GM23248 (cell line): ENCODE results near the gene UBASH3B. TPM values are rescaled to one million over a fixed set of nuclear protein-coding genes. Genes with fewer than 3 reads are reported as not detected.

Source experiments
- DNase-seq: peaks from one replicate; pipeline ENCODE4 v3.0.0-alpha.2; 2015
- H2AFZ ChIP-seq: fragments of 200-600 bp; sonication (generic); 2 replicates; pipeline ENCODE4 v1.6.1; 2016; ENCODE audit warnings: antibody characterized with exemption
- H3F3A ChIP-seq: fragments of 200-600 bp; sonication (generic); 2 replicates; pipeline ENCODE4 v1.6.1; 2016; ENCODE audit warnings: mild to moderate bottlenecking, antibody characterized with exemption, mixed run types; ENCODE audit not compliant: insufficient read depth
- H3K27ac ChIP-seq: fragments of 200-600 bp; sonication (generic); 2 replicates; pipeline ENCODE4 v1.5.1; 2016; ENCODE audit warnings: mild to moderate bottlenecking
- H3K27me3 ChIP-seq: fragments of 200-600 bp; sonication (generic); replicated peaks from 2 replicates; pipeline ENCODE4 v1.6.1; 2016; ENCODE audit warnings: mild to moderate bottlenecking; ENCODE audit not compliant: insufficient read depth
- H3K36me3 ChIP-seq: fragments of 200-600 bp; sonication (generic); 2 replicates; pipeline ENCODE4 v1.6.1; 2016; ENCODE audit warnings: low read depth, mild to moderate bottlenecking
- H3K4me1 ChIP-seq: fragments of 200-600 bp; sonication (generic); 2 replicates; pipeline ENCODE4 v1.6.1; 2016; ENCODE audit warnings: mild to moderate bottlenecking; ENCODE audit not compliant: insufficient read depth
- H3K4me2 ChIP-seq: fragments of 200-600 bp; sonication (generic); one replicate; pipeline ENCODE4 v1.6.1; 2016; ENCODE audit warnings: mild to moderate bottlenecking; ENCODE audit not compliant: unreplicated experiment
- H3K4me3 ChIP-seq: fragments of 200-600 bp; sonication (generic); 2 replicates; pipeline ENCODE4 v1.5.1; 2016; ENCODE audit warnings: mild to moderate bottlenecking
- H3K79me2 ChIP-seq: fragments of 200-600 bp; sonication (generic); 2 replicates; pipeline ENCODE4 v1.6.1; 2016; ENCODE audit warnings: mild to moderate bottlenecking; ENCODE audit not compliant: insufficient read depth
- H3K9ac ChIP-seq: fragments of 200-600 bp; sonication (generic); 2 replicates; pipeline ENCODE4 v1.6.1; 2016; ENCODE audit warnings: mild to moderate bottlenecking
- H3K9me2 ChIP-seq: fragments of 200-600 bp; sonication (generic); 2 replicates; pipeline ENCODE4 v1.6.1; 2016; ENCODE audit warnings: mixed run types, mild to moderate bottlenecking, moderate library complexity; ENCODE audit not compliant: insufficient read depth
- H3K9me3 ChIP-seq: fragments of 200-600 bp; sonication (generic); one replicate; pipeline ENCODE4 v1.6.1; 2017; ENCODE audit warnings: low read depth
- H4K20me1 ChIP-seq: fragments of 200-600 bp; sonication (generic); 2 replicates; pipeline ENCODE4 v1.6.0; 2016; ENCODE audit not compliant: insufficient read depth
- EZH2 ChIP-seq: fragments of 200-600 bp; sonication (generic); IDR thresholded peaks from 2 replicates; pipeline ENCODE4 v1.6.1; 2018; ENCODE audit warnings: antibody characterized with exemption, mild to moderate bottlenecking; ENCODE audit not compliant: insufficient read depth, poor library complexity, severe bottlenecking
- EZH2phosphoT487 ChIP-seq: fragments of 200-600 bp; sonication (generic); IDR thresholded peaks from 2 replicates; pipeline ENCODE4 v1.6.1; 2018; ENCODE audit warnings: antibody characterized with exemption, moderate library complexity, mild to moderate bottlenecking, low read depth; ENCODE audit not compliant: insufficient read depth
- WGBS, 2 experiments: methylation state at CpG; one replicate each; pipeline ENCODE4 v1.1.6; 2015 to 2017; ENCODE audit warnings: low lambda C conversion rate in 2 of 2, low coverage in 1 of 2; ENCODE audit errors: missing lambda C conversion rate in 2 of 2; 5-methylcytosine and 5-hydroxymethylcytosine counted together
- in situ Hi-C: fragments of 300-500 bp; cut with MboI; formaldehyde crosslinking; loops from 2 replicates; pipeline ENCODE4 v1.15.0; 2020
- polyA plus RNA-seq: library from polyadenylated mRNA; unstranded; fragments of >200 nt; fragmentation: Nextera tagmentation; extraction: Ambion mirVana; gene quantifications from 2 replicates; pipeline ENCODE4 v1.2.1, GENCODE V29; 2016
- total RNA-seq: library from RNA; depleted of rRNA; stranded (reverse); fragments of >200 nt; shearing (Covaris generic); gene quantifications from 2 replicates; pipeline ENCODE4 v1.2.3, GENCODE V29; 2014

UBASH3B gene
- total and polyA plus RNA-seq, 2 experiments from 2014 or later: 15.5 to 19.7 TPM

DNA sequence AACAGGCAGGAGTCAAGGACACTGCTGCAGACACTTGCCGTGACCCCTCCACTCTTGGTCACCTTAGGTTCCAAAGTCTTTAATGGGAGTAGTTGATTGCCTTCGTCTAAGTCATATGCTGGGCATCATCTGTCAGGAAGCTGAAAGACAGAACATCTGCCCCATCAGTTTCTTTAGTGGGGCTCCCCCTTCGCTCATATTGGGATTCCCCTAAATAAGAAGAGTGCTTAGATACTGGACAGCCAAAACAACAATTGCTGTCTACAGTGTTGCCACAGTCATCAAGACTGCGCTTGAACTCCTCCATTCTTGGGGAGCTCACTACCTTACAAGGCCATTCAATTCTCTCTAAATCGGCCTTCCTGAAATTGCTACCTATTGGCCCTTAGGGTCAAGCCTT is 58.5 kb downstream of the UBASH3B start:
- Histone ChIP-seq H4K20me1 (no peaks in the 10 kb centered on the region), H3K4me3 (no peak overlapping the region), H3K27ac (no peak overlapping the region), H2AFZ (no peak overlapping the region), H3K9me2 (no peaks in the 10 kb centered on the region), H3F3A (peaks cover 31% of the 10 kb centered on the region), H3K4me2 (no peak overlapping the region), H3K27me3 (no peaks in the 10 kb centered on the region), H3K9me3 (no peaks in the 10 kb centered on the region), H3K9ac (no peak overlapping the region), H3K4me1 (peaks cover 29% of the 10 kb centered on the region), H3K79me2 (peaks cover 59% of the 10 kb centered on the region), H3K36me3 (no peaks in the 10 kb centered on the region)
- no peak for DNase-seq
- TF ChIP-seq EZH2phosphoT487 (no peak), EZH2 (no peak)
- WGBS, 2 experiments: 97 to 100% methylated on average over 5 of the region's 5 CpGs
- in situ Hi-C loops: no loop called here

DNA sequence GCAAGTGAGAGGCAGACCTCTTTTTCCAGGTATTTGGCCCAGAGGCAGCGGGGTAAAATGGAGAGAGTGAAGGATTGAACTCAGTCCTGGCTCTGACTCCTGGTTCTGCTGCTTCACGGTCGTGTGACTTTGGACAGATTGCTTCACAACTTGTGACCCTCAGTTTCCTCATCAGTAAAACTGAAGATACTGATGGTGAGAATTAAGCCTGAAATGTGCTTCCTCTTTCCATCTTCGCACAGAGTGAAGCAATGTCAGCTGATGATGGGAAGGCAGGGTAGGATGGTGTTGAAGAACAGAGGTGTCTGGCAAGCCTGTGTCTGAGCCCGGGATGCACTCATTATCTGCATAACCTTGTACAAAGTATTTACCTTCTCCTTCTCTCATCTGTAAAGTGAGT is 59.0 kb downstream of the UBASH3B start:
- Histone ChIP-seq H3K79me2 (peaks cover 64% of the 10 kb centered on the region), H3K9me2 (no peaks in the 10 kb centered on the region), H3K27ac (no peak overlapping the region), H3K27me3 (no peaks in the 10 kb centered on the region), H2AFZ (no peak overlapping the region), H3K4me1 (peaks cover 24% of the 10 kb centered on the region), H3F3A (peaks cover 26% of the 10 kb centered on the region), H3K4me3 (no peak overlapping the region), H3K9ac (no peak overlapping the region), H3K36me3 (no peaks in the 10 kb centered on the region), H3K4me2 (no peak overlapping the region), H3K9me3 (no peaks in the 10 kb centered on the region), H4K20me1 (no peaks in the 10 kb centered on the region)
- no peak for DNase-seq
- TF ChIP-seq EZH2: no peak
- in situ Hi-C loops: no loop called here
- 92 to 98% methylated on average over 5 of the region's 5 CpGs for WGBS, 2 experiments

DNA sequence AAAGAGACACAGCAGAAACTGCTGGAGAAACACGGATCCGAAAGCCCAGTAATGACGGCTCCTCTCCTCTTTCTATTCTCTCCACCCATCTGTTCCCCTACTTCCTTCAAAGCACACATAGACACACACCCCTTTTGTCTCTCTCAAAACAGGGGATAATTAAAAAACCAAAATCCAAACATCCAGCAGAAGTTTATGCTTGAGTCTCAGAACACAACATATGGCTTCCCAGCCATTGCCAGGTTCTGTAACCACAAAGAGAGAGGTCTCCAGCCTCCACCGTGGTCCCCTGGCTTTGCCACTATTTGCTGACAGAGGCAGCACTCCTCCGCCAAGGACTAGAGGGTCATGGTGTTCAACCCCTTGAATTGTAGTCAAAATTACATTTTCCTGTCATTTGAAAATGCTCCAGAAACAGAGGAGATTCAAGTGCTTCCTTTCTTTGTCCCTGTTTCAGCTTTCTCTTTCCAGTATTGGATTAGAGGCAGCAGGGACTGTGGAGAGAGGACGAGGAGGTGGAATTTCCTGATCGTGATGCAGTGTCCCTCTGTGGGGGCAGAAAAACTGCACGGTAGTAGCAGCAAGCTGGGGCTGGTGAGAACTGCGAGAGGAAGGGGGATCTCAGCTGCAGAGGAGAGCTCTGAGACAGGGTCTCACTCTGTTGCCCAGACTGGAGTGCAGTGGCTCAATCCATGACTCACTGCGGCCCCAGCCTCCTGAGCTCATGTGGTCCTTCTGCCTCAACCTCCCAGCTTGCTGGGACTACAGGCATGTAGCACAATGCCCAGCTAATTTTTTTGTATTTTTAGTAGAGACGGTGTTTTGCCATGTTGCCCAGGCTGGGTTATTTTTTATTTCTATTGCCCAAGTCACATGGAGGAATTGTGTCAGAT is 60.3 kb downstream of the UBASH3B start:
- Histone ChIP-seq H3K36me3 (no peaks in the 10 kb centered on the region), H3K9ac (no peak overlapping the region), H4K20me1 (no peaks in the 10 kb centered on the region), H3K4me2 (no peak overlapping the region), H2AFZ (no peak overlapping the region), H3K9me3 (no peaks in the 10 kb centered on the region), H3K79me2 (peaks cover 74% of the 10 kb centered on the region), H3K27ac (no peak overlapping the region), H3F3A (peaks cover 16% of the 10 kb centered on the region; the same call in 1 of the 2 replicates), H3K9me2 (no peaks in the 10 kb centered on the region), H3K4me3 (no peak overlapping the region), H3K27me3 (no peaks in the 10 kb centered on the region), H3K4me1 (peaks cover 15% of the 10 kb centered on the region)
- no peak for TF ChIP-seq EZH2phosphoT487
- TF ChIP-seq EZH2: no peak
- in situ Hi-C loops: no loop called here
- no peak for DNase-seq
- 60 to 63% methylated on average over 11 of the region's 11 CpGs for WGBS, 2 experiments

DNA sequence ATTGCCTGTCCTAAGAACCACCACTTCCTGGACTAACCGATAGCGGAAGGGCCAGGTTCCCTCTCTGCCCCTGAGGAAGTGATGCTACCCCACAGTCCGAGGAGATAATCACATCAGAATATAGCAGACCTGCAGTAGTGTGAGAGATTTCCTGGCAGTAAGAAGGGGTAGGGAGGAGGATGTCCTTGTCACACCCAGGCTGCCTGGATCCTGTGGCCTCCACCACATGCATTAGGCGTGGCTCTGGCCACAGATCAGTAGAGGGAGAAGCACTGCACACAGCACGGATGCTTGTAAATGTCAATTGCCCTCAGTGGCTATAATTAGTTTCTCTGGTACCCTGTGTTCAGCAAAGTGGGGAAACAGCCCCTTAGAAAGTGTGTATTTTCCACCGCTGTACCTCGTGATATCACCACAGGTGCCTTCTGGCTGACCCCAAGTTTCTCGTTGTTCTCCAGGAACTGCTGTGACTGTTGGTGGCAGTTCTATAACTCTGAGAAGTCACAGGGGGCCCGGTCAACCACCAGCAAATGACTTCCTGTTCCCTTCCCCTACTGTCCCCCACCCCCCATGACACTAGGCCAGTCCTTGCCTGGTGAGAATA is 61.8 kb downstream of the UBASH3B start:
- DNase-seq: no peak
- Histone ChIP-seq H3K27ac (no peak overlapping the region), H3K4me3 (no peak overlapping the region), H3K9ac (no peak overlapping the region), H4K20me1 (no peaks in the 10 kb centered on the region), H3K36me3 (no peaks in the 10 kb centered on the region), H2AFZ (no peak overlapping the region), H3F3A (peaks cover 19% of the 10 kb centered on the region), H3K4me1 (peaks cover 20% of the 10 kb centered on the region), H3K9me2 (no peaks in the 10 kb centered on the region), H3K79me2 (peaks cover 66% of the 10 kb centered on the region), H3K27me3 (no peaks in the 10 kb centered on the region), H3K9me3 (no peaks in the 10 kb centered on the region), H3K4me2 (no peak overlapping the region)
- in situ Hi-C loops: no loop called here
- TF ChIP-seq EZH2phosphoT487 (no peak), EZH2 (no peak)
- WGBS, 2 experiments: 77% methylated on average over 9 of the region's 9 CpGs
